Measurements from ENCODE around the gene CRTAC1. TPM values are rescaled to one million over a fixed set of nuclear protein-coding genes. Genes with fewer than 3 reads are reported as not detected.

CRTAC1 gene, protein sequence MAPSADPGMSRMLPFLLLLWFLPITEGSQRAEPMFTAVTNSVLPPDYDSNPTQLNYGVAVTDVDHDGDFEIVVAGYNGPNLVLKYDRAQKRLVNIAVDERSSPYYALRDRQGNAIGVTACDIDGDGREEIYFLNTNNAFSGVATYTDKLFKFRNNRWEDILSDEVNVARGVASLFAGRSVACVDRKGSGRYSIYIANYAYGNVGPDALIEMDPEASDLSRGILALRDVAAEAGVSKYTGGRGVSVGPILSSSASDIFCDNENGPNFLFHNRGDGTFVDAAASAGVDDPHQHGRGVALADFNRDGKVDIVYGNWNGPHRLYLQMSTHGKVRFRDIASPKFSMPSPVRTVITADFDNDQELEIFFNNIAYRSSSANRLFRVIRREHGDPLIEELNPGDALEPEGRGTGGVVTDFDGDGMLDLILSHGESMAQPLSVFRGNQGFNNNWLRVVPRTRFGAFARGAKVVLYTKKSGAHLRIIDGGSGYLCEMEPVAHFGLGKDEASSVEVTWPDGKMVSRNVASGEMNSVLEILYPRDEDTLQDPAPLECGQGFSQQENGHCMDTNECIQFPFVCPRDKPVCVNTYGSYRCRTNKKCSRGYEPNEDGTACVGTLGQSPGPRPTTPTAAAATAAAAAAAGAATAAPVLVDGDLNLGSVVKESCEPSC
- not detected for total RNA-seq

DNA sequence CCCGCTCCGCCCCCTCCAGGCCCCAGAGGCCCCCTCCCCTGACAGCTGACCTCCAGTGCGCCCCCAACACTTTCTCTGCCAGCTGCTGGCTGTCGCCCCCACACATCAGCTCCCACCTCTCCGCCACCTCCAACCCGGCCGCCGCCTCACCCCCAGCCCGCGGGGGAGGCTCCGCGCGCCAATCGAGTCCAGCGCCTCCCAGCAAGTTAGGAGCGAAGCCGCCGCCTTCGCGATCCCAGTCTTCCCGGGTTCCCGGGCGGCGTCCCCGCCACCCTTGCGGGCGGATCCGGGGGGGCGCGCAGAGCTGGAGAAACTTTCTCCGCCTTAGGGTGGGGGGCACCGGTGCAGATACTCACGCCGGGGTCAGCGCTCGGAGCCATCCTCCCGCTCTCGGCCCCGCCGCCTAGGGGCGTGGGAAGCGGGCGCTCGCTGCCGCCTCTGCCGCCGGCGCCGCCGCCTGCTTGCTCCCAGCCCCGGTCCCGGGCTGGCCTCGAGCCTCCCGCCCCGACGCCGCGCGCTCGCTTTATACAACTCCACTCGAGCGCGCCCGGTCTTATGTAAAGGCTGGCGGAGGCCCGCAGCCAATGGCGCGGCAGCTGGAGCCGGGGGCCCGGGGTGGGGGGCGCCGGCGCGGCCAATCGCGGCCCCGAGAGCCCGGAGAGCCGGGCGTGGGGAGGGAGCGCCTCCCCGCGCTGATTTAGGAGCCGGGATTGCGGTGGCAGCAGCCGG lies at the start of gene CRTAC1:
Gene CRTAC1 (minus strand): TSS at position 529 of the 729 bp plus-strand sequence. CDS start 149 bp downstream, at position 380.
- no peaks in the 10 kb centered on the region for H3K9me3 Mint-ChIP-seq
- H3K27ac Mint-ChIP-seq, result no peak within 1 kb of the TSS
- H3K4me1 Mint-ChIP-seq (ENCODE audit: low read depth), result peaks cover 10% of the 10 kb centered on the region
- peak; percentile 34 to 36 for ATAC-seq (replicated peaks in 1 of 2)
- H3K27me3 Mint-ChIP-seq (ENCODE audit: low read depth), result peaks cover 77% of the 10 kb centered on the region
- peak within 1 kb of the TSS in 1 of 2 donors; percentile 32 for H3K4me3 Mint-ChIP-seq
- peak in 1 of 2 donors; percentile 8 for DNase-seq
- H3K36me3 Mint-ChIP-seq (ENCODE audit: insufficient read depth in 2 of 2), result no peaks in the 10 kb centered on the region

DNA sequence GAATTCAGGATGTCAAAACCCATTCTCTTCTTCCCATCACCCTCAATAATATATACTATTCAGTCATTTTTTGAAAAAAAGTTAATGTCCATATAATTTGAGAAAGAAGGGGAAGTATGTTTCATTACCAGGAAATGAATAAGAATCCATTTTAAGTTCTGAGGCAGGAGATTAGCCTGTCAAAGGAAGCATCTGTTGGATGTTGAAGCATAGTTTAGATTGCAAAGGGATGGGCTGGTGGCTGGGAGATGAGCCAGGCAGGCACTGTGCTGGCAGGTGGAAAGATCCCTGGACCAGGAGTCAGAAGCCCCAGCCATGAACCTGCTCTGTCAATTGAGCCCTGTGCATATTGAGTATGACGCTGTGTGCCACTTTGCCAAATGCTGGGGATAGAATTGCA lies 48.4 kb upstream of the CRTAC1 start:
- H3K27ac Mint-ChIP-seq, result no peak overlapping the region
- peaks cover 0 to 1% of the 10 kb centered on the region in 2 donors for H3K9me3 Mint-ChIP-seq
- no peak for DNase-seq
- no peak for ATAC-seq (replicated peaks in 1 of 2)
- H3K4me3 Mint-ChIP-seq, result no peak overlapping the region
- H3K27me3 Mint-ChIP-seq (ENCODE audit: low read depth), result peaks cover 14% of the 10 kb centered on the region
- no peaks in the 10 kb centered on the region for H3K36me3 Mint-ChIP-seq (ENCODE audit: insufficient read depth in 2 of 2)
- H3K4me1 Mint-ChIP-seq (ENCODE audit: low read depth), result no peaks in the 10 kb centered on the region

DNA sequence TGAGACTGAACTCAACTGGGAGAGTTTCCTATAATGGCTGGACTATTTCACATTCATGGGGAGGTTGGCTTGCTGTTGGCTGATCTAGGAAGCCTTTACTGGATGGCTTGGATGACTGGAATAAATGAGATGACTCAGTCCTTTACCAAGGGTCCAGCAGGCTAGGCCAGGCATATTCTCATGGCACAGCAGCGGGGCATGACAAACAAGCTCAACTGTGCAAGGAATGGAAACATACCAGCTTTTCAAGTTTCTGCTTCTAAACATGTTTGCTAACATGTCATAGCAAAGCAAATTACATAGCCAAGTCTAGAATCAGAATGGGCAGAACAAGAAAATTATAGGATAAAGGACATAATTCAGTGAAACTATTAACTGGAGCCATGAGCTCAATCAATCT lies 46.8 kb upstream of the CRTAC1 start:
- Mint-ChIP-seq H3K27me3 (ENCODE audit: low read depth) (peaks cover 20% of the 10 kb centered on the region), H3K27ac (no peak overlapping the region), H3K9me3 (peaks cover 0 to 1% of the 10 kb centered on the region in 2 donors), H3K4me3 (no peak overlapping the region), H3K4me1 (ENCODE audit: low read depth) (no peaks in the 10 kb centered on the region), H3K36me3 (ENCODE audit: insufficient read depth in 2 of 2) (no peaks in the 10 kb centered on the region)
- ATAC-seq (replicated peaks in 1 of 2) (no peak), DNase-seq (no peak)

DNA sequence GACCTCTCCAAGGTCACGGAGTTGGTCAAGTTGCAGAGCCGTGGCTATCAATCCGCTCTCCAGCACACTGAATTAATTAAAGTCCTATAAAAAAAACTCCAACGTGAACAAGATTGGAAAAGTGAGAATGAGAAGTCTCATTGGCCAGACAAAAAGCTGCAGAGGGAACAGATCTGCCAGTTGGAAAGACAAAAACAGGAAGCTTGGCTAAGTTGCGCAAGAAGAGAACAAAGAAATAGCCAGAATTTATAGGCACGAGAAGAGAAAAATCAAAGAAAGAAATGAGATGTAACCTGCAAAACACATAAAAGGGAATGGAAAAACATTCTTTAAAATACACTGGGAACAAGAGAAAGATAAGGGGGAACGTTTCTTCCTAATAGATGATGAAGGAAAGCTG lies 45.7 kb upstream of the CRTAC1 start:
- no peak for DNase-seq
- H3K27me3 Mint-ChIP-seq (ENCODE audit: low read depth), result peaks cover 19% of the 10 kb centered on the region
- no peak overlapping the region for H3K4me3 Mint-ChIP-seq
- no peaks in the 10 kb centered on the region for H3K4me1 Mint-ChIP-seq (ENCODE audit: low read depth)
- peaks cover 0 to 1% of the 10 kb centered on the region in 2 donors for H3K9me3 Mint-ChIP-seq
- H3K36me3 Mint-ChIP-seq (ENCODE audit: insufficient read depth in 2 of 2), result no peaks in the 10 kb centered on the region
- no peak overlapping the region for H3K27ac Mint-ChIP-seq
- no peak for ATAC-seq (replicated peaks in 1 of 2)

DNA sequence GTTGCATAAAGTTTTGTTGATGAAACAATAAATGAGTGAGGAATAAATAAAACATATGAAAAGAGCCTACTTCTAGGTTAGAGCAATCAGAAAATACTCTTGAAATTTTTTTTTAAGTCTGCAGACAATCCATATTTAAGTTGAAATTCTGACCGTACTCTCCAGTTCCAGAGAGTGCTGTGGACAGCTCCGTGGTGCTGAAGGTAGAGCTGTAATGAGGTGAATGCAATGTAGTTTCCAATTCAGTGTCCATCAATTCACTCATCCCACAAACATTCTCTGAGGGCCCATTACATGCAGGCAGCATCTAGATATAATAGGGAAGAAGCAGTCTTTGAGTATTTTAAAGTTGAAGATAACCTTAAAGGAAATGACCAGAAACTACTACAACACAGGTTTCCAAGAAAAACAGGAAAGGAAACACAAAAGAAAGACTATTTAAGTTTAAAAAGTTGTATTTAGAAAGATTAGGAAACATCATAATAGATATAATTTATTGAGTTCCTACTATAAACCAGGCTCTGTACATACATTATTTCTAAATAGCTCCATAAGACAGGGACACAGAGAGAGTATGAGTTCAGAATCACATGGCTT lies 44.0 kb upstream of the CRTAC1 start:
- DNase-seq (no peak), ATAC-seq (replicated peaks in 1 of 2) (no peak)
- no peaks in the 10 kb centered on the region for H3K4me1 Mint-ChIP-seq (ENCODE audit: low read depth)
- H3K27me3 Mint-ChIP-seq (ENCODE audit: low read depth), result peaks cover 19% of the 10 kb centered on the region
- H3K27ac Mint-ChIP-seq, result no peak overlapping the region
- H3K9me3 Mint-ChIP-seq, result peaks cover 0 to 1% of the 10 kb centered on the region in 2 donors
- H3K36me3 Mint-ChIP-seq (ENCODE audit: insufficient read depth in 2 of 2), result no peaks in the 10 kb centered on the region
- no peak overlapping the region for H3K4me3 Mint-ChIP-seq

DNA sequence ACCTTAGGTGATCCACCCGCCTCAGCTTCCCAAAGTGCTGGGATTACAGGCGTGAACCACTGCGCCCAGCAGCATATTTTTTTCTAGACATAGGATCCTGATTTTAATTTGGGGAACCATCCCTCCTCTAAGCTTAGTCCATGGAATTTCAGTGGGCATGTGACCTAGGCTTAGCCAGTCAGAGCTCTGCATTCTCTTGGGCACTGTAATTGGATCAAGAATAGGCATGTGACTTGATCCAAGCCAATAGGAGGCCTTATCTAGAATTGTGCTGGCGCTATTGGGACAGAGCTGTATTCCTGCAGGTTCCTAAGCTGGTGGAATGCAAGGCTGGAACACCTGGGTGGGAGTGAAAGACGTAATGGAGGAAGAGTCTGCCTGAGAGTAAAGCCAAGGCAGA lies 36.7 kb upstream of the CRTAC1 start:
- H3K27ac Mint-ChIP-seq, result no peak overlapping the region
- no peak overlapping the region for H3K4me3 Mint-ChIP-seq
- no peaks in the 10 kb centered on the region for H3K36me3 Mint-ChIP-seq (ENCODE audit: insufficient read depth in 2 of 2)
- DNase-seq, result no peak
- H3K4me1 Mint-ChIP-seq (ENCODE audit: low read depth), result no peaks in the 10 kb centered on the region
- peaks cover 32% of the 10 kb centered on the region for H3K27me3 Mint-ChIP-seq (ENCODE audit: low read depth)
- ATAC-seq (replicated peaks in 1 of 2), result no peak
- H3K9me3 Mint-ChIP-seq, result no peaks in the 10 kb centered on the region

DNA sequence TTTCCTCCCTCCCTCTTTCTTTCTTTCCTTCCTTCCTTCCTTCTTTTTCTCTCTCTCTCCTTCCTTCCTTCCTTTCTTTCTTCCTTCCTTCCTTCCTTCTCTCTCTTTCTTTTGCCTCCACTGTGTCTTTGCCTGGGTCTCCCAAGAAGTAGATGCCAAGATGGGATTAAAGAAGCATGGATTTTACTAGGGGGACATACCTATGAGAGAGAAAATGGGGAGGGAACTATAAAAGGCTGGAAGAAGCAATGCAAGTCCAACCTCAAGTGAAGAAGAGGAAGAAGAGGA lies 33.3 kb upstream of the CRTAC1 start:
- Mint-ChIP-seq H3K27me3 (ENCODE audit: low read depth) (peaks cover 46% of the 10 kb centered on the region), H3K4me1 (ENCODE audit: low read depth) (no peaks in the 10 kb centered on the region), H3K9me3 (no peaks in the 10 kb centered on the region), H3K4me3 (no peak overlapping the region), H3K36me3 (ENCODE audit: insufficient read depth in 2 of 2) (no peaks in the 10 kb centered on the region), H3K27ac (no peak overlapping the region)
- DNase-seq (no peak), ATAC-seq (replicated peaks in 1 of 2) (no peak)

DNA sequence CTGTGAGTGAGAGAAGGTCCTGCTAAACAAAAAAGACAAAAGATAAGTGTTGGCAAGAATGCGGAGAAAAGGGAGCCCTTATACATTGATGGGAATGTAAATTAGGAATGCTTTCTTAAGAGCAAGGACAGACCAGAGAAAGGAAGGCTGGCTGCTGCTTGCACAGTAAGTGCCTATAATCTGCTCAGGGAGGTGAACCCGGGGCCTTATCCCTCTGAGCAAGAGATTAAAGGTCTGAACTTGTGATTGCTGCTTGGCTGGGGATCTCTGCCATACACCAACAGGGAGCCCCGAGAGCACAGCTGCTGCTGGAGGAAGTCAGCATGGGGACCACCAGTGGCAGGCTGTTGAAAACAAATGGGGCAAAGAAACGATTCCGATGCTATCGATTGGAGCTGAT lies 32.0 kb upstream of the CRTAC1 start:
- H3K9me3 Mint-ChIP-seq, result no peaks in the 10 kb centered on the region
- no peaks in the 10 kb centered on the region for H3K36me3 Mint-ChIP-seq (ENCODE audit: insufficient read depth in 2 of 2)
- H3K27me3 Mint-ChIP-seq (ENCODE audit: low read depth), result peaks cover 38% of the 10 kb centered on the region
- no peaks in the 10 kb centered on the region for H3K4me1 Mint-ChIP-seq (ENCODE audit: low read depth)
- ATAC-seq (replicated peaks in 1 of 2) (no peak), DNase-seq (no peak)
- H3K27ac Mint-ChIP-seq, result no peak overlapping the region
- H3K4me3 Mint-ChIP-seq, result no peak overlapping the region

DNA sequence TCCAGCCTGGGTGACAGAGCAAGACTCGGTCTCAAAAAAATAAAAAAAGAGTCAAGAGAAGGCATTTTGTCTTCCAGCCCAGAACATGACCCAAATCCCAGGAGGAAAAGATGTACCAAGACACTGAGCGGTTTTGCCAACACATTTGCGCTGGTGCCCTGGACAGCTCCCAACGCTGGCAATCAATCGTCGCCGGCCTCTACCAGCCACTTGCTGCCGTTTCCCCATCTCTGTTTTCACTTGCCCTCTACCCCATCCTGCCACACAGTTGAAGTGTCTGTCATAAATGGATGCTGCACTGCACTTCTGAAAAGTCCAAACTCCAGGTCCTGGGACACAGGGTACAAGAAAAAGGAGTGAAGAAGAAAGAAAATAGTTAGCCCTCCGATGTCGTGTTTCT lies 29.7 kb upstream of the CRTAC1 start:
- Mint-ChIP-seq H3K27me3 (ENCODE audit: low read depth) (peaks cover 42% of the 10 kb centered on the region), H3K4me3 (no peak overlapping the region), H3K36me3 (ENCODE audit: insufficient read depth in 2 of 2) (no peaks in the 10 kb centered on the region), H3K4me1 (ENCODE audit: low read depth) (no peaks in the 10 kb centered on the region), H3K27ac (no peak overlapping the region), H3K9me3 (peaks cover 0 to 2% of the 10 kb centered on the region in 2 donors)
- DNase-seq (no peak), ATAC-seq (replicated peaks in 1 of 2) (no peak)

DNA sequence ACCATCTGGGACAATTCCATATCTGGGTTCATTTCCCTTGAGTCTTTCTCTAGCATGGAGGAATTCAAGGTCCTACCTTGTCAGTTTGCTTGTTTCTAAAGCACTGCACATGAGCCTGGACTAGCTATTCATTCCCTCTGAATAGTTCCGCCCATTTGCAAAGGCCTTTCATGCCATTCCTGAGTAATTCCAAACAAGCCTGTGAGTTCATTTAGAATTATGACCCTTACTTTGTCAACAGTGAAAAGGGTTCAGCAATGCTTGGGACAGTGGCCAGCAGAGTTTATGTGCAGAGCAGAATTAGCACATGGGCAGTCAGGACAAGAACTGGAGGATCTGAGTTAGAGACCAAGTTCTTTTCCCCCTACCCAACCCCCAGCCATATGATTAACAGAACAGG lies 27.9 kb upstream of the CRTAC1 start:
- ATAC-seq (replicated peaks in 1 of 2) (no peak), DNase-seq (no peak)
- H3K4me1 Mint-ChIP-seq (ENCODE audit: low read depth), result no peaks in the 10 kb centered on the region
- H3K27me3 Mint-ChIP-seq (ENCODE audit: low read depth), result peaks cover 35% of the 10 kb centered on the region
- H3K9me3 Mint-ChIP-seq, result peaks cover 0 to 2% of the 10 kb centered on the region in 2 donors
- no peak overlapping the region for H3K27ac Mint-ChIP-seq
- no peaks in the 10 kb centered on the region for H3K36me3 Mint-ChIP-seq (ENCODE audit: insufficient read depth in 2 of 2)
- H3K4me3 Mint-ChIP-seq, result no peak overlapping the region

DNA sequence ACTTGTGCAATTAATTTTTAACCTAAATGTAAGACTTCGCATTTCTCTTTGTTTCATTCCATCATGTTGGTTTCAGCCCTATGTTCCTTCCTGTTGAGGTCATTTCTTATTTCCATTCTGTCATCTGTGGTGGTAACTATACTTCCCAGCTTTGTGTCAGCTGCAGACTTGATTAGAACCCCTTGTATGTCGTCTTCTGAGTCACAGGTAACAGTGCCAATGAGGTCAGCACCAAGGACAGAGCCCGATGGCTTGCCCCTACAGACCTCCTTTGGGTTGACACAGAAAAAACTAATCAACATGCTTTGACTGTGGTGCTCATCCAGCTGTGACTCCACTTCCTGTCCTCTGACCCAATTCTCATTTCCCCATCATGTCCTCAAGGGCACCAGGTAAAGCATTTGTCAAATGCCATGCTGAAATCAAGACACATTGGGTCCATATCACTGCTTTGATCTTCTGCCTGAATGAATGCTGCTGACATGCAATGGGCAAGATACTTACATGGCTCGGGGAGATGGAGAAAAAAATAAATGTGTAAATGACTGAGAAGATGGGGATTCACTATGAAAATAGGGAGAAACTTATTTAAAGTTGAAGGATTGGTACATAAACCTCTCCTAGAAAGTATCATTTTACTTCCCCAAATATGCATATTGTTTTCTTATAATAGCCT lies 25.6 kb upstream of the CRTAC1 start:
- Mint-ChIP-seq H3K9me3 (peaks cover 0 to 2% of the 10 kb centered on the region in 2 donors), H3K36me3 (ENCODE audit: insufficient read depth in 2 of 2) (no peaks in the 10 kb centered on the region), H3K4me3 (no peak overlapping the region), H3K27ac (no peak overlapping the region), H3K27me3 (ENCODE audit: low read depth) (peaks cover 22% of the 10 kb centered on the region), H3K4me1 (ENCODE audit: low read depth) (no peaks in the 10 kb centered on the region)
- DNase-seq (peak; percentile 11 to 15), ATAC-seq (replicated peaks in 1 of 2) (no peak)

DNA sequence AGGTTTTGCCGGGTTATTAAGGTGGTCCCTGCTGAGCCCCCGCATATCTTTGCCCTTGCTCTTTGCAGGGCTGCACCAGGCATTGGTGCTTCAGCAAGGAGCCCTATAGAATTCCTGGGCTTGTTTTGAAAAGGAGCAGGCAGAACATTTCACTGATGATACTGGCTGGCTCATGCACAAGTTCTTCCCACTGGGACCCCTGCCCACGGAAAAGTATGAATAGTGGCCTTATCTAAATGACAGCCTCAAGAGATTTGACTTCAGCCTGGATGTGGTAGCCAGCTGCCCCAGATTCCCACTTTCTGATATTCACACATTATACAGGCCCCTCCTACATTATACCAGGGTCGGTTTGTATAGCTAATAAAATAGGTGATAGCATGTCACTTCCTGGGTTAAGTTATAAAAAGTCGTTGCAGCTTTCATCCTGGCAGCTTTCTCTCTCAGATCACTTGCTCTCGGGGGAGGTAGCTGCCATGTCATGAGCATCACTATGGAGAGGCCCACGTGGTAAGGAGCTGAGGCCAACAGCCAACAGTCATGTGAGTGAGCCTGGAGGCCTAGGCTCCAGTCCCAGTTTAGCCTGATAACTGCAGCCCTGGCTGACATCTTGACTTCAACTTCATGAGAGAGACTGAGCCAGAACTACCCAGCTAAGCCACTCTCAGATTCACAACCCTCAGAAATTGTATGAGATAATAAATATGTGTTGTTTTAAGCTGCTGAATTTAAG lies 16.8 kb upstream of the CRTAC1 start:
- H3K4me3 Mint-ChIP-seq, result no peak overlapping the region
- ATAC-seq (replicated peaks in 1 of 2), result no peak
- no peaks in the 10 kb centered on the region for H3K36me3 Mint-ChIP-seq (ENCODE audit: insufficient read depth in 2 of 2)
- peaks cover 33% of the 10 kb centered on the region for H3K27me3 Mint-ChIP-seq (ENCODE audit: low read depth)
- H3K4me1 Mint-ChIP-seq (ENCODE audit: low read depth), result peaks cover 7% of the 10 kb centered on the region
- no peak overlapping the region for H3K27ac Mint-ChIP-seq
- no peak for DNase-seq
- no peaks in the 10 kb centered on the region for H3K9me3 Mint-ChIP-seq

Data from activated T-cell treated with anti-CD3 and anti-CD28 coated beads, Interleukin-2, amount 50 U/mL, for 72 hours (primary cell).